Keratinocyte (primary cell): ENCODE results near the gene DNAJC11. TPM values are rescaled to one million over a fixed set of nuclear protein-coding genes. Genes with fewer than 3 reads are reported as not detected.

Experiments used
- DNase-seq: peaks from one replicate; pipeline ENCODE4 v3.0.0-alpha.2; 2011; ENCODE audit warnings: low read depth, missing footprints, low spot score
- FAIRE-seq: peaks from 2 replicates; lab custom pipeline; 2011; peaks lifted over from hg19 to GRCh38; lab: Jason Lieb, UNC
- H2AFZ ChIP-seq: 2 replicates; pipeline ENCODE4 v1.6.0; 2012; ENCODE audit warnings: low read length, control low read depth, inconsistent platforms; ENCODE audit not compliant: control insufficient read depth
- H3K27ac ChIP-seq: 2 replicates; pipeline ENCODE4 v1.5.1; 2011; ENCODE audit warnings: low read length; ENCODE audit not compliant: control insufficient read depth, insufficient read depth
- H3K27me3 ChIP-seq: 3 replicates; pipeline ENCODE4 v1.6.0; 2011; ENCODE audit warnings: low read length; ENCODE audit not compliant: control insufficient read depth, insufficient read depth; ENCODE audit errors: extremely low read depth
- H3K36me3 ChIP-seq, 2 experiments: 2 replicates in 1 of 2; 3 replicates in 1 of 2; pipeline ENCODE4 v1.5.1; 2011; ENCODE audit warnings: low read length in 2 of 2, mild to moderate bottlenecking in 1 of 2; ENCODE audit not compliant: control insufficient read depth in 2 of 2, insufficient read depth in 2 of 2; ENCODE audit errors: extremely low read depth in 1 of 2
- H3K4me1 ChIP-seq: 3 replicates; pipeline ENCODE4 v1.5.1; 2011; ENCODE audit warnings: low read length; ENCODE audit not compliant: control insufficient read depth, insufficient read depth; ENCODE audit errors: extremely low read depth
- H3K4me2 ChIP-seq: 3 replicates; pipeline ENCODE4 v1.6.0; 2011; ENCODE audit warnings: low read depth, low read length; ENCODE audit not compliant: control insufficient read depth, insufficient read depth; ENCODE audit errors: extremely low read depth
- H3K4me3 ChIP-seq, 3 experiments: fragments of 200-600 bp in 1 of 3; sonication (generic) in 1 of 3; 2 replicates in 2 of 3; 3 replicates in 1 of 3; pipeline ENCODE4 v1.5.1; 2011 to 2016; ENCODE audit warnings: low read length in 3 of 3, mild to moderate bottlenecking in 3 of 3, control low read depth in 2 of 3, inconsistent platforms in 1 of 3, low read depth in 1 of 3, mixed read lengths in 1 of 3, mixed run types in 1 of 3, moderate library complexity in 1 of 3; ENCODE audit not compliant: control insufficient read depth in 2 of 3, insufficient read depth in 2 of 3; ENCODE audit errors: extremely low read depth in 1 of 3
- H3K79me2 ChIP-seq: 2 replicates; pipeline ENCODE4 v1.6.0; 2012; ENCODE audit warnings: low read length; ENCODE audit not compliant: control insufficient read depth, insufficient read depth
- H3K9ac ChIP-seq: 3 replicates; pipeline ENCODE4 v1.6.0; 2011; ENCODE audit warnings: low read length; ENCODE audit not compliant: control insufficient read depth, insufficient read depth; ENCODE audit errors: extremely low read depth
- H3K9me1 ChIP-seq: 3 replicates; pipeline ENCODE4 v1.6.0; 2011; ENCODE audit warnings: low read length; ENCODE audit not compliant: control insufficient read depth, insufficient read depth; ENCODE audit errors: extremely low read depth
- H3K9me3 ChIP-seq: 2 replicates; pipeline ENCODE4 v1.5.1; 2012; ENCODE audit warnings: low read depth, low read length; ENCODE audit not compliant: control insufficient read depth
- H4K20me1 ChIP-seq: 3 replicates; pipeline ENCODE4 v1.6.0; 2011; ENCODE audit warnings: low read length; ENCODE audit not compliant: control insufficient read depth, insufficient read depth; ENCODE audit errors: extremely low read depth
- EZH2 ChIP-seq: IDR thresholded peaks from one replicate; pipeline ENCODE4 v1.6.1; 2012; ENCODE audit warnings: inconsistent platforms, mild to moderate bottlenecking, low read length, moderate library complexity
- dilution Hi-C: fragments of 300-500 bp; cut with MboI; formaldehyde crosslinking; loops from one replicate; pipeline ENCODE4 v1.7.0; 2020; ENCODE audit warnings: low sequenced_read_pairs; ENCODE audit not compliant: extremely low pct_ligation_motif_present
- polyA plus RNA-seq, 5 experiments: library from polyadenylated mRNA; depleted of rRNA in 3 of 5; stranded (reverse) in 3 of 5; stranded (forward) in 1 of 5; unstranded in 1 of 5; fragments of >200 nt; gene quantifications; 1 replicate in 1 of 5; 2 replicates in 3 of 5; 3 replicates in 1 of 5; pipeline versions ENCODE4 v1.2.1 to v1.2.3, GENCODE V29; 2011 to 2012; ENCODE audit warnings: missing spikeins in 2 of 5, low read depth in 1 of 5, low replicate concordance in 1 of 5
- TF ChIP-seq, protein P1 (sequence below), 3 experiments: IDR thresholded peaks in 1 of 3; conservative IDR thresholded peaks in 1 of 3; optimal IDR thresholded peaks in 1 of 3; 2 replicates in 2 of 3; 3 replicates in 1 of 3; pipeline versions ENCODE3 to v1.5.1; 2011; ENCODE audit warnings: low read length in 3 of 3, mild to moderate bottlenecking in 3 of 3, moderate library complexity in 2 of 3, control low read depth in 1 of 3, inconsistent platforms in 1 of 3; ENCODE audit not compliant: insufficient read depth in 2 of 3; ENCODE audit errors: extremely low read depth in 1 of 3

The DNAJC11 gene
- polyA plus RNA-seq, 1 donor (not counting 4 experiments of a cell fraction or from before 2014, with no cell fraction given): 40.8 TPM

GRCh38 chr1:6648556-6648955 lies 53.1 kb downstream of the DNAJC11 start:
- no peak overlapping the region for H2AFZ ChIP-seq
- H3K79me2 ChIP-seq: no peaks in the 10 kb centered on the region
- no peak overlapping the region for H3K9ac ChIP-seq
- FAIRE-seq (no peak), DNase-seq (no peak)
- H3K9me3 ChIP-seq: no peaks in the 10 kb centered on the region
- H3K4me2 ChIP-seq: no peak overlapping the region
- no peak overlapping the region for H3K4me3 ChIP-seq
- TF ChIP-seq, protein P1, sequence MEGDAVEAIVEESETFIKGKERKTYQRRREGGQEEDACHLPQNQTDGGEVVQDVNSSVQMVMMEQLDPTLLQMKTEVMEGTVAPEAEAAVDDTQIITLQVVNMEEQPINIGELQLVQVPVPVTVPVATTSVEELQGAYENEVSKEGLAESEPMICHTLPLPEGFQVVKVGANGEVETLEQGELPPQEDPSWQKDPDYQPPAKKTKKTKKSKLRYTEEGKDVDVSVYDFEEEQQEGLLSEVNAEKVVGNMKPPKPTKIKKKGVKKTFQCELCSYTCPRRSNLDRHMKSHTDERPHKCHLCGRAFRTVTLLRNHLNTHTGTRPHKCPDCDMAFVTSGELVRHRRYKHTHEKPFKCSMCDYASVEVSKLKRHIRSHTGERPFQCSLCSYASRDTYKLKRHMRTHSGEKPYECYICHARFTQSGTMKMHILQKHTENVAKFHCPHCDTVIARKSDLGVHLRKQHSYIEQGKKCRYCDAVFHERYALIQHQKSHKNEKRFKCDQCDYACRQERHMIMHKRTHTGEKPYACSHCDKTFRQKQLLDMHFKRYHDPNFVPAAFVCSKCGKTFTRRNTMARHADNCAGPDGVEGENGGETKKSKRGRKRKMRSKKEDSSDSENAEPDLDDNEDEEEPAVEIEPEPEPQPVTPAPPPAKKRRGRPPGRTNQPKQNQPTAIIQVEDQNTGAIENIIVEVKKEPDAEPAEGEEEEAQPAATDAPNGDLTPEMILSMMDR (optimal IDR thresholded peaks at IDR 0.05 in 1 of 3, IDR thresholded peaks at IDR 0.05 in 1 of 3, conservative IDR thresholded peaks at IDR 0.05 in 1 of 3; ENCODE audit: extremely low read depth in 1 of 3, insufficient read depth in 2 of 3, low read length in 3 of 3): no peak
- TF ChIP-seq EZH2: no peak
- no peaks in the 10 kb centered on the region for H4K20me1 ChIP-seq
- H3K9me1 ChIP-seq: no peaks in the 10 kb centered on the region
- no peak overlapping the region for H3K27ac ChIP-seq
- no peaks in the 10 kb centered on the region for H3K4me1 ChIP-seq
- no peaks in the 10 kb centered on the region for H3K27me3 ChIP-seq
- dilution Hi-C loops: no loop called here
- H3K36me3 ChIP-seq: peaks cover 28 to 37% of the 10 kb centered on the region in 2 experiments

DNA sequence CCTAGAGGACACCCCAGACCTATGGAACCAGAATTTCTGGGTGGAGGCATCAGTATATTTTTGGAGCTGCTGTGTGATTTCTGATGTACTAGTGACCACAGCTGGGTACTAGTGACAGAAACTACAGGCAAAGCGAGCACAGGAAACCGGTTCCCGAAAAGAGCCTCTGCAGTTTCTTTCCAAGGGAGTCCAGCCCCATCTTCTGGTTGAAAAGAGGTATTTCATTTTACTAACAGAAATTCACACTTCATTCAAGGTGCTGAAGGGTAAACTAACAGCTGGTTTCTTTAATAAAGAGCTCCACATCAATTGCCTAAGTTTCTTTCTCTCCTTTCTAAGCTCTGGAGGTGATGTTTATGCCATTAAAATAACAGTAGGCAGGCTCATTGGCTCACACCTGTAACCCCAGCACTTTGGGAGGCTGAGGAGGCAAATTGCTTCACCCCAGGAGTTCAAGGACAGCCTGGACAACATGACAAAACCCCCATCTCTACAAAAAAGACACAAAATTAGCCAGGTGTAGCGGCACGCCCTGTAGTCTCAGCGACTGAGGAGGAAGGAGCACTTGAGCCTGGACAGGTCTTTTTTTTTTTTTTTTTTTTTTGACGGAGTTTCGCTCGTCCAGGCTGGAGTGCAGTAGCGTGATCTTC lies 55.0 kb downstream of the DNAJC11 start:
- peak; percentile 46 for FAIRE-seq
- Histone ChIP-seq H3K27ac (no peak overlapping the region), H3K27me3 (no peaks in the 10 kb centered on the region), H3K4me3 (no peak overlapping the region), H3K36me3 (peaks cover 26 to 36% of the 10 kb centered on the region in 2 experiments), H2AFZ (no peak overlapping the region), H3K9me1 (no peaks in the 10 kb centered on the region), H3K9me3 (no peaks in the 10 kb centered on the region), H4K20me1 (no peaks in the 10 kb centered on the region), H3K4me2 (no peak overlapping the region), H3K79me2 (no peaks in the 10 kb centered on the region), H3K9ac (no peak overlapping the region), H3K4me1 (no peaks in the 10 kb centered on the region)
- DNase-seq: no peak
- TF ChIP-seq EZH2: no peak
- TF ChIP-seq, protein P1 (optimal IDR thresholded peaks at IDR 0.05 in 1 of 3, IDR thresholded peaks at IDR 0.05 in 1 of 3, conservative IDR thresholded peaks at IDR 0.05 in 1 of 3; ENCODE audit: extremely low read depth in 1 of 3, insufficient read depth in 2 of 3, low read length in 3 of 3): peak; percentile 29 to 59 (median 49)
- dilution Hi-C loops: no loop called here
